Uterus (tissue), 2 donors: ENCODE data around the gene PPP3R1.

Experiments
- POLR2A ChIP-seq, 2 donors: fragments of 450-650 bp; IDR thresholded peaks; one replicate each; pipeline ENCODE4 v1.6.1; 2016; ENCODE audit warnings: antibody characterized with exemption in 2 of 2, mild to moderate bottlenecking in 1 of 2, moderate library complexity in 1 of 2
- TF ChIP-seq, protein P1 (sequence below), 4 experiments: fragments of 200-600 bp in 2 of 4; fragments of 450-650 bp in 2 of 4; sonication (generic) in 2 of 4; IDR thresholded peaks; one replicate each; pipeline ENCODE4 v1.5.1; 2016 to 2019; ENCODE audit warnings: antibody characterized with exemption in 4 of 4, mild to moderate bottlenecking in 2 of 4, moderate library complexity in 1 of 4

DNA sequence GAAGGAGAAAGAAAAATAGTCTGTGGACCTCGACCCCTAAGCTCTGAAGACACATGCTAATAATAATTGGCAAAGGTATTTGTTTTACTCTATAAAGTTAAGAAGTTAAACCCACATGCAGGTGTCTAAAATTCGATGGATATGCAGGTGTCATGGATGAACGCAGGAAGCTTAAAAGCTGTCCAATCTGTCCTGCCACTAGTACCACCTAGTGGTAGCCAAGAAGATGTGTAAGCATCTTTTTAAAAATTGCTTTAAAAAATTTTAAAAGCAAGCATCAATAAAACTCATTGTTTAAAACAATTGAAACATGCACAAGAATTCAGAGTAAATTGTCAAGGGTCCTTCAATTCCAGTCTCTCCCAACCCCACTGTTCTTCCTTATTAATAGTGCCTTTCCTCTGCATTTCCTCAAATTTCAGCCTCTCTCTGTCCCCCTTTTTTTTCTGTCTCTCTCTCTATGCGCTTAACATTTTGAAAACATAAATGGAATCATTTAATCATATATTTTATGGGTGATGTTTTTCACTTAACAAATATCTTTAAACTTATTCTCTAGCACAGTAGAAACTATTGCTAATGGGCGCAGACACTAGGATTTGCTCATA, 30.6 kb upstream of the PPP3R1 start:
- TF ChIP-seq, protein P1, sequence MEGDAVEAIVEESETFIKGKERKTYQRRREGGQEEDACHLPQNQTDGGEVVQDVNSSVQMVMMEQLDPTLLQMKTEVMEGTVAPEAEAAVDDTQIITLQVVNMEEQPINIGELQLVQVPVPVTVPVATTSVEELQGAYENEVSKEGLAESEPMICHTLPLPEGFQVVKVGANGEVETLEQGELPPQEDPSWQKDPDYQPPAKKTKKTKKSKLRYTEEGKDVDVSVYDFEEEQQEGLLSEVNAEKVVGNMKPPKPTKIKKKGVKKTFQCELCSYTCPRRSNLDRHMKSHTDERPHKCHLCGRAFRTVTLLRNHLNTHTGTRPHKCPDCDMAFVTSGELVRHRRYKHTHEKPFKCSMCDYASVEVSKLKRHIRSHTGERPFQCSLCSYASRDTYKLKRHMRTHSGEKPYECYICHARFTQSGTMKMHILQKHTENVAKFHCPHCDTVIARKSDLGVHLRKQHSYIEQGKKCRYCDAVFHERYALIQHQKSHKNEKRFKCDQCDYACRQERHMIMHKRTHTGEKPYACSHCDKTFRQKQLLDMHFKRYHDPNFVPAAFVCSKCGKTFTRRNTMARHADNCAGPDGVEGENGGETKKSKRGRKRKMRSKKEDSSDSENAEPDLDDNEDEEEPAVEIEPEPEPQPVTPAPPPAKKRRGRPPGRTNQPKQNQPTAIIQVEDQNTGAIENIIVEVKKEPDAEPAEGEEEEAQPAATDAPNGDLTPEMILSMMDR (IDR thresholded peaks at IDR 0.05) = peak; percentile 56 to 74 (median 66)
- TF ChIP-seq POLR2A (IDR thresholded peaks at IDR 0.05) = no peak
